ENCODE data around the gene PLA2G4A. TPM values are rescaled to one million over a fixed set of nuclear protein-coding genes. Genes with fewer than 3 reads are reported as not detected.
A peak's percentile ranks its signal among the peaks of the same experiment; 100 is the strongest.

Gene PLA2G4A
- total RNA-seq, 1 donor from 2014 or later = 1.4 TPM

DNA sequence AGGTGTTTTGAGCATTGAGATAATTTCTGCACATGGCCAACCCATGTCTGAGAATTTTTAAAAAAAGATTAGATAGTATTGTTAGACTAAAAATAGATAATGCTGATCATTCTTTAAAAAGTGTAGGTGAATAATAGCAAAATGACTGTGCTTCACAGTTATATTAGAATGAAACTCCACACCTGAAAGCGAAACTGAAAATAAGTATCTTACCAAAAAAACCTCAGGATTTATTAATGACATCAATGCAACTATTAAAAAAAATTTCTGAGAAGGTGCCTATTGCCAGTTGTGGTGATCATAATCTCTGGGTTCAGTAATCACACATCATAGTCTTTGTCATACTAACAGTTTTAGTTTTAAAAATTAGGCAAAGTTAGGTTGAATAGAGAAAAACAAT, 36.5 kb downstream of the PLA2G4A start:
- ATAC-seq = no peak
- DNase-seq = no peak
- intact Hi-C loops (cut with micrococcal nuclease) = no loop called here

DNA sequence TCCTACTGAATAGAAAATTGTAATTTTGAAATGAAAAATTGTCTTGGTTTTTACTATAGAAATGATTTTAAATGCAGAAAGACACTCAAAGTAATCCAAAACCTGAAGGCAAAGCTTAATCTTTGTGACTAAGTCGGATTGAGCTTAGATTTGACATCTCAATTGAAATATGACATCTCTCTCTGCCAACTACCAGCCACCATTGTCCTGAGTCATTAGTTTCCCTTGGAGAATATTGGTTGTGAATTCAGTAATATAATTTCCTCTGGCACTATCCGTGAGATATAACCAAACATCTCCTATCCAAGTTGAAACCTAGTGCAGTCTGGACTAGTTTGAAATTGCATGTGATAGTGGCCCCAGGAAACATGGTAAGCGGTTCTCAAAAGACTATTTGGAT, 37.1 kb downstream of the PLA2G4A start:
- DNase-seq = no peak
- no peak for ATAC-seq
- intact Hi-C loops (cut with micrococcal nuclease) = no loop called here

DNA sequence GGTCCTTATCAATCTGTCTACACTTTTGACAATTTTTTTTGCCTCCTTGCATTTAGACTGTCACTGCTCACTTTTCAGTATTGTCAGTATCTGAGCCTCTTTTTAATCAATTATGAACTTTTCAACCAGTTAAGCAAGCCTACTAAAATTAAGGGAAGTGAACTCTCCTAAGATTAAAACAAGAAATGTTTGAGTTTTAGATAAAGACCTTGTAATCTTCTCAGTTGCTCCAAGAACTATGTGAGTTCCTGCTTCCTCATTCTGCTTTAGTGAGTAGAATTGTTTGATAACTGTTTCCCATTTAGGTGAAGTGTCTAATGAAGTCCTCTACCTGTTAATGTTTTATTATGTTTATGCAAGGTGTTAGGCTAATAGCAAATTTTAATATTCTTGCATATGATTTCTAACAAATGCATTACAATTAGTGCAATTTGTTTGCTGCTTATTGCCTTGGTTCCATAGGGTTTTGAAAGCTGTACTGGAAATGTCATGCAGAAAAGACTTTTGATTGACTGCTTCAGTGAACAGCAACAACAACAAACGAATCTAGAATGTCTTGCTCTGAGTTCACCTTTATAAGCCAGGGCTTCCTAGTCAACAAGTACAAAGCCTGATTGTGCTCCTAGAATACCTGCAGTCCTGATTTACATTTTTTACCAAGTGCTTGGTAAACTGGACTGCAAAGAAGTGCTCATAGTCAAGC, 40.9 kb downstream of the PLA2G4A start:
- DNase-seq = no peak
- no peak for ATAC-seq
- intact Hi-C loops (cut with micrococcal nuclease) = no loop called here

DNA sequence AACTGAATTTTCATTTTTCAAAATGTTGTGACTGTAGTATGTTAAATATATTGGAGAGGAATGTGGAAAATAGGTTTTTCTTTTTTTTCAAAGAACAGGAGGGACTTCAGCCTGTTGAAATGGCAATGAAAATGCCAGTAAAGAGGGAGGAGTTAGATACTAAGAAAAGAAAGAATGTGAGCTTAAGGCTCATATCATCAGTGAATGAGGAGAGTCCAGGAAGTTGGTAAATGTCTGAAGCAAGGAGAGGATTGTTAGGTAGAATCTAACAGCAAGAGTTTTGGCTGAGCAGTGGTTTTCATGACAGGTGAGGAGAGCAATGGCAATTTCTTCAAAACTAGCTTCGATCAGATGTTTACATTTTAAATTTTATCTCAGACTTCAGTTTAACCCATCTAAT, 43.0 kb downstream of the PLA2G4A start:
- DNase-seq = no peak
- intact Hi-C loops (cut with micrococcal nuclease) = no loop called here
- ATAC-seq = no peak

DNA sequence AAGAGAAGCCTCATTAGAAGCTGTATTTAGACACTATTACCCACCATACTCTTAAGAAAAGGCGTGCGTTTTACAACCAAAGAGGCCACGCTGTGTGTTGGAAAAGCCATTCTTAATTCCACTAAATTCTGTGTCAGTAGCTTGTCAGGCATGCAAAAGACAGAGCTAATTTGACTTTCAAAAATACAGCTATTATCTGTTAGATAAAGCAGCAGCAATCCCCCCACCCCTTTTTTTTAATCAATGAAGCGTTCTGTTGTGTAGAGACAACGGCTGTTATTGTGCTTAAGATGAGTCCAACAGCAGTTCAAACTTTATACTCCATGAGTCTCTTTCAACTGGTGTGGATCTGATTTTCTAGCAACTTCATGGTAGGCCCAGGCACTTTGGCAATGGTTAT, 43.5 kb downstream of the PLA2G4A start:
- intact Hi-C loops (cut with micrococcal nuclease) = no loop called here
- DNase-seq = no peak

DNA sequence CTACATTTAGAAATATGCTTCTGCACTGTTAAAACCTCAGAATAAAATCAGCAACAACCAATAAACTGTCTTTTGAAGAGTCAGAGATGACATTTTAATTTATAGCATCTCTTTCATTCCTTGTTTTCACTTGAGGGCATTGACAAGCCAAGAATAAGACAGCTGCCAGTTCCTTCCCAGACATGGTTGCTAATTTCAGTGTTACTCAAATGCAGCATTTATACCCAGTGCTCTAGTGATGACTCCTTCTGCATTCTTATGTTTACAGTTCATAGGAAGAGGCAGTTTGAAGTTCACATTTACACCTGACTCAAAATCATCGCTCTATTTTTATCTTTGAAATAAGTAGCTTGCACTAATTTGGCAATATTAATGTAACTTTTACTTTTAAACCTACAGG, 44.9 kb downstream of the PLA2G4A start:
- no peak for ATAC-seq
- intact Hi-C loops (cut with micrococcal nuclease) = no loop called here
- DNase-seq = no peak

More for the DNA sequence above, 43.5 kb downstream of the PLA2G4A start:
- no peak for ATAC-seq

DNA sequence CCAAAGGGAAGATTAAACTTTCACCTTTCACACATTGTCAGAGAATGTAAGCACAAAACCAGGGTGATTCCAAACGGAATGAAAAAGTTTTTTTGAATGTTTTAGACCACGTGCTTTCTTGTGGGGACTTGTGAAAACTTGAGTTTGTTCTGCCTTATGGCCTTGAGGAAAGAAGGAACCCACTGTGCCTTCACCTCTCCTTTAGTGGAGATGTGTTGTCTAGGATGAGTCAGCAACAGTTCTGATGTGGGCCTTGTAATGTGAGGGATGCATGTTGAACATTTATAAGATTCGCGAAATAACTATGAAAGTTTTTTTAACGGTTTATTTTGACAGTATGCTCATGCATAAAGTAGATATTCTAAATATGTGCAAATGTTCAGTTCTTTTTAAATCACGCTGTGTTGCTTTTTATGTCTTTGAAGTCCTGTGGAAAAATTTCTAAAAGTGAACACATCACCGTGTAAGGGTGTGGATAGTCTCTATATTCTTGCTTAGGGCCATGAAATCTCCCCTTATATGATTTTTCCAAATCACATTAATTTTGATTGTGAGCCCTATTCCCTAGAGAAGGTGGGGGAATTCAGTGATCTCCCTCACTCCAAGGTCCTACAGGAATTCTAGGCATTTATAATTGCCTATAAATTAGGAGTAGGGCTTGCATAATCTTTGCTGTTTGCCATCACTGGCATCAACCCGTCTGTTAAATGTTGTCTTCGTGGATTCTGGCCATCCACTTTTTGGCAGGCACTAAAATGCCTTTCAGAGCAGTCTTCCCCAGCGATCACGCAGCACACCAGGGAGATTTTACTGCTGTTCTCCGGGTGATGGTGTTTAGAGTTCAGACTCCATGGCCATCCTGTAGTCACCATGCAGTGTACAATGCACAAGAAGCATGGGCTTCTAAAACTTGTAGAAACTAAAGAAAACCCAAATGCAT, 47.4 kb downstream of the PLA2G4A start:
- no peak for ATAC-seq
- intact Hi-C loops (cut with micrococcal nuclease) = no loop called here
- no peak for DNase-seq

DNA sequence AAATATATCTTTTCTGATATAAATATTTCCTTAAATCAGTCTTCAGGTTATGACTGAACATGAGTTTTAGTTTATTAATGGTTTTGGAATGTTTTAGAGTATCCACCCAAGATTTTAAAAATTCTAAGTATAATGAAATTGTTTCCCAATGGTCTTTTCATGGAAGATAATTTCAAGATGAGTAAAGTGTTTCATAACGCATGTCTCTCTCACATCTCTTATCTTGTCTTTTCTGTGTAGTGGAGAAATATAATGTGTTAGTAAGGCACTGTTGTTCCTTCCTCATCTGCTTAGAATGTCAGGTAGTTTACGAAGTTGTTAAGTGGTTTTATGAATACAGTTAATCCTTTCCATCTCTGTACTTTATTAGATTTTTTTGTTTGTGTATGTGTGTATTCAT, 49.6 kb downstream of the PLA2G4A start:
- no peak for DNase-seq
- intact Hi-C loops (cut with micrococcal nuclease) = no loop called here
- no peak for ATAC-seq

DNA sequence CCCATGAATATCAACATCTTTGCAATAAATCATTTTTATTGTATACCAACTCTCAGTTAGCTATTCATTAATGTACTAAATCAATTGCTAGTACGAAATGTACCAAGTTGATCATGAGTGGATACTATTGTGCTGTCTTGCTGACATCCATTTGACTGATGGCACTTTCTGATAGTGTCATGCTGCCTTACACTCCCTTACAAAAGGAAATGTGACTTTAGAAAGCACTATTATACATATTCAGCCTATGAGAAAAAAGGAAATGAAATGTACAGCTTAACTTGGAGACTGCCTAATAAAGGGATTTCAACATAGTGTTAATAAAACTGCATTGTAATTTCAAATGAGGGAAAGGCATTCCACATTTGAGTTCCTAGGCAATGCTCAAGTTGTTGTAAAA, 52.2 kb downstream of the PLA2G4A start:
- ATAC-seq = no peak
- no peak for DNase-seq
- intact Hi-C loops (cut with micrococcal nuclease) = no loop called here

DNA sequence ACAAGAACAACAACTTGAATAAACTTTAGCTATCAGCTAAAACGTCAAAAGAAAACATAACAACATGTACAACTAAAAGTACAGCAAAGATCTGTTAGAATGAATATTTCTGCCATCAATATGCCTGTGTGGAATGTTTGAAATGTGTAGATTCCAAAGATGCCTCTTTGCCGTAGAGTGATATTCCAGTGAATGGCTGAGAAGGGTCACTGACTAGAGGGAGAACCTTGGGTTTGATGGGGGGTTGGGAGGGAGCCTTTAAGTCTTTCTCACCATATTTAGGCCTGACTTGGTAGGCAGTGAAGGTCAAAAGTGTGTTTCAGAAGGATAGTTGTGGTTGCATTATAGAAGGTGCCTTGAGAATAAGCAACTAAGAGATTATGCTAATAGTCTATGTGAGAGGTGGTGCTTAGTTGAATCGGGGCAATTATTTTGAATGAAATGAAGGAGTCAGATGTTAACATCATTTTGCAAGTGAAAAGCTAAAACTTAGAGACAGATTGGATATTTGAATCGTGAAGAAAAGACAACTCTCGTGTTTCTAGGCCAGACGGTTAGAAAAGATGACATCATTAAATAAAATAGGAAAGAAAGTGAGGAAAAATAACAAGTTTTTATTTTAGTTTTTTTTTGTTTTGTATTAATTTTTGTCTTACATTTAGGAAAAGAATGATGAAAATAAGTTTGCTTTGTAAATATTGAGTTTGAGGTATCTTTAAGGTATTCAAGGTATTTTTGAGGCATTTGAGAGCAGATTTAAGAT, 53.8 kb downstream of the PLA2G4A start:
- intact Hi-C loops (cut with micrococcal nuclease) = no loop called here
- ATAC-seq (no peak), DNase-seq (no peak)

DNA sequence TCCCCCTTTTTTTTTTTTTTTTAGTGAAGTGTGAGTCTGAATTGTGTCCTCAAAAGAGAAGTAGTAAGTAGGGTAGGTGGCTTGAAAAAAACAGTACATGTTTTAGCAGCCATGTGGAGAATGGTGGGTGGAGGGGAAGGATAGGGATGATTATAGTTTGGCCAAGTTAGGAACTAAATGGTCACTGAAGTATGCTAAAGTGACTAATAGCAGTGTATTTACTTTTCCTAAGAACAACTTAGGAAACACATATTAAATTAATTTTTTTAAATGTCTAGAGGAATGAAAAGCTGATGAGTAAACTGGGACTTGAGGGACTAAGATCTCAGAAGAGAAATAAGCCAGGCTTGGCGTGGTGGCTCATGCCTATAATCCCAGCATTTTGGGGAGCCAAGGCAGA, 55.5 kb downstream of the PLA2G4A start:
- ATAC-seq (no peak), DNase-seq (no peak)
- intact Hi-C loops (cut with micrococcal nuclease) = no loop called here

DNA sequence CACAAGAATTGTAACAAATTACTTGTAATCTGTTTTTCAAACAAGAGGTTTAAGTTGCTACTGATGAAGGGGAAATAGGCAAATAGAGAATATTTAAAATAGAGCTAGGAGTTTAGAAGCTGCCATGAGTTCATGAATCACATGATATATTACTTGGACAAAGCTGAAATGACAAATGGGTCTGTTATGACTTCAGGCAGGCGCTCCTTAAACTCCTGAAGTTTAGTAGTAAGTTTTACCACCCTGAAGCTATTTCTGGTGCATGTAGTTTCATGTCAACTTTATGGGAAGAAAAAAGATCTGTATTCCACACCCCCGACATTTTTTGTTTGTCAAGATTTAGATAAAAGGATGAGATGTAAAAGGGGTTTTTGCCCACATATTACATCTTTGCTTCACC, 58.5 kb downstream of the PLA2G4A start:
- intact Hi-C loops (cut with micrococcal nuclease) = no loop called here
- DNase-seq = no peak
- ATAC-seq = no peak

DNA sequence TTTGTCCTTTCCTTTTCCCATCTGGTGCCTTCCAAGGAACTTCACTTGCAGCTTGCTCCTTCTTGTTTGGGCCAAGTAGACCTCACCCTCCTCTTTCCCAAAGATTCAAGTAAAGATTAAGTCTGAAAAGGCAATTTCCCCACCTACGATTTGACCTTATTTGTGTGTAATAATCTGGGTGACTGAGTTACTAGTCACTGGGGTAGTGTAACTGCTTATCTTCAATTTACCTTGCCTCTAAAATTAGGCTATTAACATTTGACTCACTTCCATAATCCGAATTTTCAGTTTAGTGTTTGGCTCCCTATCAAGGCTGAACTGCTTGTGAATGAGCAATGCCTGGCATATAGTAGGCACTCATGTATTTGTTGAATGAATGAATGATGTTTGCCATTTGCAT, 59.6 kb downstream of the PLA2G4A start:
- no peak for ATAC-seq
- intact Hi-C loops (cut with micrococcal nuclease) = no loop called here
- DNase-seq = no peak

DNA sequence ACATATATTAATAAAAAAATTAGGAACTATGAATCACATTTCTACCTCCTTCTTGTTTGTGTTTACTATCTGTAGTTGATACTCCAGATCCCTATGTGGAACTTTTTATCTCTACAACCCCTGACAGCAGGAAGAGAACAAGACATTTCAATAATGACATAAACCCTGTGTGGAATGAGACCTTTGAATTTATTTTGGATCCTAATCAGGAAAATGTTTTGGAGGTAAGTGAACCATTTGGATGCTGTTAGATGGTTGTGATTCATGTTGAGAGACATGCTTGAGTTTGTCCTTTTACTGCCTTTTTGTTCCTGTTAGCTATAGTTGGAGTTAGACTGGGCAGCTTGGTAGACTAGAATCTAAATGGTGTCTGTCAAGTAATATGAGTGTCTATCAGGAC, 64.2 kb downstream of the PLA2G4A start:
- no peak for ATAC-seq
- intact Hi-C loops (cut with micrococcal nuclease) = no loop called here
- no peak for DNase-seq

DNA sequence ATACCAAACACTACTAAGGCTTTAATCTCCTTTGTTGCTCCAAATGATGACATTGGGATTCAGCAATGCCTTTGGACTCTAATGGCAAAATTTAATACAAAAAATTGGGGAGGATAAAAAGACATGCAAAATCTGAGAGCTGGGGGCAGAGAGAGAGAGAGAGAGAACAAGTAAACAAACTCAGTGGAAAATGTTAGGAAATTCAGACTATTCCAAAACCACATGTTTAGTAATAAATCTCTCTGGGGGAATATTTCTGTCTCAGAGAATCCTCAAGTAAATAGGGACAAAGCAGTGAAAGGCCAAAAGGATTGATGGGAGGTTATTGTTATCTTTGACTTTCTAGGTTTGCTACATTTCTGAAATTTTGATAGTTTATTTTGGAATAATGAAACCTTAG, 65.7 kb downstream of the PLA2G4A start:
- peak; percentile 64 for ATAC-seq
- DNase-seq = no peak
- intact Hi-C loops (cut with micrococcal nuclease) = no loop called here

DNA sequence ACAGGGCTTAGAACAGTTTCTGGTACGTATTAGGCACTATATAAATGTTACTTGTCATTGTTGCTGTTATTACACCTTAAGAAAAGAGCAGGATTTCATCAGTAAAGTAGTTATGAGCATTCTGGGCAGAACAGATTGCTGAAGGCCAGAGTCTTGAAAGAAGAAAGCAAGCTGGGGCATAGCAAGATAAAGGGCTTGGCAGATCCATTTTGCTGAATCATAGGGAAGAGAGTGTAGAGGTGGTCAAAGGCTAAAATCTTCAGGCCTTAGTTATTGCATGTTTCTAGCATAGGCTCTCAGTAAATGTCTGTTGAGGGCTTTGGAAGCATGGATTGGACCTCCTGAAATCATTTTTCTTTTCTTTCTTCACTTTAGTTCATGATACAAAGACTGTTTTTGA, 67.5 kb downstream of the PLA2G4A start:
- ATAC-seq (peak; percentile 57), DNase-seq (no peak)
- intact Hi-C loops (cut with micrococcal nuclease) = no loop called here

DNA sequence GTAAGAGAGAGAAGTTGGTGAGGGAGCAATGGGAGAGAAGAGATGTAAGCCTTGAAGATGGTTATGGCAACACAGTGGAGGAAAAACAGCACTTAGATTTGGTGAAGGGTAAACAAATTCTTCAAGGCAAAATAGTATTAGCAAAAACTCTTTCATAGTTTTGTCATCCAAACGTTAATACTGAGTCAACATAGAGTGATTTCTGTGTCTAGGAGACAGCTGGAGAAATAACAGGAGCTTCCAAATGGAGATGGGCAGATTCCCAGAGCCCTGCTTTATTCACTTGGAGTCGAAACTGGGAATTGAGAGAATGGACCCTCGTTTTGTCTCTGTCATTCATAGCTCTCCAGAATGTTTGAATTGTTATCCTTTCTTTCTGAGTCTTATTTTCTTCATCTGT, 68.3 kb downstream of the PLA2G4A start:
- DNase-seq (no peak), ATAC-seq (peak; percentile 64)
- intact Hi-C loops (cut with micrococcal nuclease) = no loop called here

DNA sequence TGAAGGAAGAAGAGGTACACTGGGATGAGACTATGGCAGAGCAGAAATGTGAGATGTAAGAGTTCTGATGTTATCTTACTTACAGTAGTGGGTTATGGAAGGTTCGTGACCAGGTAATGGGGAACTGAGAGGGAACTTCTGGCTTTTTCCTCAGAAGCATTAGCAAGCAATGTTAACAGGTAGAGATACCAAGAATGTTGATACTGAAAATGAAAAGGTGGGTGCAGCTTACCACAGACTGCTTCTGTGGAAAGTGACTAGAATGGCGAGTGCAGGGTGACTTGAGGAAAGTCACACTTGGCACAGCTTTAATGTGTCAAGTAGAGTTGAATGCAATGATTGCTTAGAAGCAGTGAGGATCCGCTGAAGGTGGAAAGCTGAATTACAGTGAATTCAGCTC, 70.8 kb downstream of the PLA2G4A start:
- no peak for DNase-seq
- ATAC-seq = no peak
- intact Hi-C loops (cut with micrococcal nuclease) = no loop called here

DNA sequence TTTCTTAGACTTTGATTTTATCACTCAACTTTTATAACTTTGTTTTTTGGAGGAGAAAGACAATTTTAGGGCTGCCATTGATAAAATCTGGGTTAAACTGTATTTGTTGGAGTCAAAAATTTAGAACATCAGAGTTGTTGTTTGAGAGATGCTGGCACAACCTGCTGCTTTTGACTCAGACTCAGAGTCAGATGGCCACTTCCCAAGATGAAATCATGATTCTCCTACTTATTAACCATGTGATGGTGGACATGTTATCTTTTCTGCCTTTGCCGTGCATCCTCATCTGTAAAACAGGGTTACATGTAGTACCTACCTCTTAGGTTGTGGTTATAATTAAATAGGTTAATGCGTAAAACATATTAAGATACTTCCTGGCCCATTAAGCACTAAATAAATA, 71.2 kb downstream of the PLA2G4A start:
- peak; percentile 62 for ATAC-seq
- DNase-seq = no peak
- intact Hi-C loops (cut with micrococcal nuclease) = no loop called here
